ENCODE measurements around the gene TRMO.

TRMO gene

DNA sequence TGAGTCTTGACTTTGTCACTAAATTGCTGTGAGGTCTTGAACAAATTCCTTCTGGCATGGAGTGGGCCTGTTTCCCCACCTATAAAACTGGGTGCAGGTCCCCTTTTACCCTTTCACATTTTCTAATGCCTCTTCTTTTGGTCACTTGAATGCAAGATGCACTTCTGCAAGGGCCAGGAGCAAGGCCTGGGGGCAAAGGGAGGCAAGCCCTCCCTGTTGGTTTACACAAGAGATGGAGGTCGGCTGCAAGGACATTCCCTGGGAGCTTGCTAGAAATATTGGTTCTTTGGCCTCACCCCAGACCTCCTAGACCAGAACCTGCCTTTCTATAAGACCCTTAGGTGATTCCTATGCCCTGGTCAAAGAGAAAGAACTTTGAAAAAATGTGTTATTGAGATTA is 63.5 kb downstream of the TRMO start:
- no peak for DNase-seq

DNA sequence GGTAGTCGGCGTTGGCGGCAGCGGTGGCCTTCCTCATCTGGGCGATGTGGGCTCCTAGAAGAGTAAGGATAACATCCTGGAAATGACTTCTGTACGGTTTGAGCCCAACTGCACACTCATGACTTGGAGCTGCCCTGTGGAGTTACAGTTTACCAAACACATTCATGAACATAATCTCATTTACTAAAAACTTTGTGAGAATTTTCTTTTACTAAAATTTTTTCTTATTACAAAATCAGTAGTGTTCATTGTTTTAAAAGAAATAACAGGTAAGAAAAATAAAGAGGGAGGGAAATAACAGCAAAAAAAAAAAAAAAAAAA is 63.9 kb downstream of the TRMO start:
- DNase-seq: no peak

DNA sequence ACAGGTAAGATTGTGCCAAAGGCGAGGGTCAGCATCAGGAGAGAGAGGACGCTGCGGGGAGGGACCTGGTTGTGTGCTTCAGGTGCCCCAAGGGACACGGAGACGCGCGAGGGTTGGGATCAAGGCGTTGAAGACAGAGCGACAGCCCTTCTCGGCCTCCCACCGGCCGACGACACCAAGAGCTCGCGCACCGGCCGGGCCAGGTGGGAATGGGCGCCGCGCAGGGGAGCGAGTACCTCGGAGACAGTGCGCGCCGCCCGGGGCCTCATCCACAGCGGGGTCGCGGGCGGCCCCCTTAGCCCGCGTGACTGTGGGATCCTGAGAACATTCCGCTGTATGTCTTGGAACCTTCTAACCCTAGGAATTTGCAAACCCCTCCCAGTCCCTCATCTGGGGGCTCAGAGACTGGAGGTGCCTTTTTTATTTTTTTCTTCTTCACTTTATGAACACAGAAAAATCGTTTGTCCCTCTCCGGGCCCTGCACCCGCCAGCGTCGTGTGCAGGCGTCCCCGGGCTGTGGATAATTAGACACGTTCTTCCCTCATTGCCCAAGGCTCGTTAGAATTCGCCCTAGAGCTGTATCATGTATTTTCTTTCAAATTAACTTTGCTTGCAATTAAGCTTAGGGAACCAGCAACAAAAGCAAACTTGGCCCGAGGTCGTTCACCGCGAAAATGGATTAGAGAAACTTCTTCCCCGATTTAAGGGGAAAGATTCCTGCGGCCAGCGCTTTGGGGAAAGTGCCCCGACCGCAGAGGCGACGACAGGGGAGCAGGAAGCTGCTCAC is 64.5 kb downstream of the TRMO start:
- peak in 1 of 2 donors; percentile 11 for DNase-seq

DNA sequence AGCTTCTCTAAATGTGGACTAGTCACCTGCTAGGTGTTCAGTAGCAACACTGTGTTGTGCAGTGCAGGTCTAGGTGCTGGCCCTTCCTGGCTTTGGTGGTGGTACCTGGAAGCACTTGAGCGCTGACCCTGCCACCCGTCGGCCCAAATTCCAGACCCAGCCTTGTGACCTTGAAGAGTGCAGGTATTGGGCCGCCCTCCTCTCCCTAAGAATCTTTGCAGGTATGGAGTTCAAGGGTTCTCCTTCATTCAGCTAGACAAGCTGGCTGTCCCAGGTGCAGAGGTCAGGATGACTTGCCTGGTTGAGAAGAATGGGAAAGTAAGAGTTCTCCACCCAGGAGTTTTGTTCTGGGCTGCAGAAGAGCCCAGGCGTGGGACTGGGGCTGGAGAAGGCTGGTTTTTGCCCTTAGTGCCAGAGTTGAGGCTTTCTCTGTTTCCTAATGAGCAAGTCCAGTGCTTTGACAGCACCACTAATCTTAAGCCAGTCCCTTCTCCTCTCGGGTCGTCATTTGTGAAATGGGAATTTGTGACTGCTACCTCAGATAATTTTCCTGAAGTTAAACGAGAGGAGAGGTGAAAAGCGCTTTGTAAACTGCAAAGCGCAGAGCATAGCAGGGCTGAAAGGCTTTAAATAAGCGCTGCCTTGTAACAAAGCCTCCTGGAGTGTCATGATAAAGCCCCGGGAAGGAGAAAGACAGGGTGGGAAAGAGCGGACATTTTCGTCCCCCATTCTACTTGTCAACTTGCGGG is 65.3 kb downstream of the TRMO start:
- no peak for DNase-seq

DNA sequence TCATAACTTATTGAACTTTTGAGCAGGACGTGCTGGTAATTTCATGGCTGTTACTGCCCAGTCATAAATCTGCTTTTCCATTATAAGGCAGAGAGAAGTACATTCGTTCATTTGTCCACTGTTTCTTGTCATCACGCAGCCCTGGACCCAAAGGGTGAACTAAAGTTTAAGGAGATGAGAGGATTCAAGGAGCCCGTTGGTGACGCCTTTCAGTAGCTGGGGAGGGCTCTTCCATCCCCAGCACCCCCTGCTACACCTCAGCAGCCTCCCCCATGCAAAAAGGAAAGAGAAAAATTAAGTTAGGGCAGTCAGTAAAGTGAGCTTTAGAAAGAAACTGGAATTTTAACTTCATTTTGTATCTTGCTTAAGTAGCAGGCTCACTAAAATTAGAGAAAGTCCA is 66.4 kb downstream of the TRMO start:
- DNase-seq: no peak

DNA sequence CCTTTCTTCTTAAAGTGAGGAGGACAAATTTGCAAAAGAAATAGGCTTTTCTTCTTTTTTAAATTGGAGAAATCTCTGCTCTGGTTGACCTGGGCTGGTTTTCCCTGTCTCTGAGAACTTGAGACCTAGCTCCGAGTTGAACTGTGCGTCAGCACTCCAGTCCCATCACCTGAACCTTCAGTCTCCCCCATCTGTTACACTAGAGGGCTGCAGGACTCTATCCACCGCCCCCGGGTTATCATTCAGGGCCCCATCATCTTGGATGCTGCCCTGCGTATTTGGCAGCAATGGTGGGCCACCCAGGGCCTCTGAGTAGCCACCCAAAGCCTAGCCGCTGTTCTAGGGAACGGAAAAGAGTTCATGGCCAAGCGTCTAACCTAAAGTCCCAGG is 66.8 kb downstream of the TRMO start:
- no peak for DNase-seq

- no peak for DNase-seq
Observed at GRCh38 chr9:97854696-97855485, 67.4 kb downstream of the TRMO start.
